Heart right ventricle (tissue), 16 donors: ENCODE results near the gene OR2F2. TPM values are rescaled to one million over a fixed set of nuclear protein-coding genes. Genes with fewer than 3 reads are reported as not detected.
A peak's percentile ranks its signal among the peaks of the same experiment; 100 is the strongest.

Experiments
- ATAC-seq, 8 donors: fragments of 200-7000 bp; cut with Tn5 transposase; one replicate each; pipeline ENCODE4 v1.9.1; 2020; ENCODE audit warnings: mild to moderate bottlenecking in 8 of 8, moderate library complexity in 8 of 8, moderate number of reproducible peaks in 1 of 8
- DNase-seq, 2 donors: peaks; one replicate each; pipeline ENCODE4 v3.0.0-alpha.2; 2020
- H3K27ac ChIP-seq, 10 donors: fragments of 200-600 bp; sonication (generic) in 2 of 10; one replicate each; pipeline versions ENCODE4 v1.5.0 to v1.8.0; 2020 to 2022; ENCODE audit warnings: mild to moderate bottlenecking in 3 of 10
- H3K27me3 ChIP-seq, 7 donors: fragments of 200-600 bp; one replicate each; pipeline ENCODE4 v1.8.0; 2021 to 2022; ENCODE audit warnings: mild to moderate bottlenecking in 2 of 7
- H3K36me3 ChIP-seq, 9 donors: fragments of 200-600 bp; sonication (generic) in 1 of 9; one replicate each; pipeline versions ENCODE4 v1.5.0 to v1.8.0; 2020 to 2022; ENCODE audit warnings: mild to moderate bottlenecking in 2 of 9
- H3K4me1 ChIP-seq, 9 donors: fragments of 200-600 bp; sonication (generic) in 1 of 9; one replicate each; pipeline versions ENCODE4 v1.5.0 to v1.8.0; 2020 to 2022; ENCODE audit warnings: mild to moderate bottlenecking in 4 of 9
- H3K4me3 ChIP-seq, 10 donors: fragments of 200-600 bp; sonication (generic) in 2 of 10; one replicate each; pipeline versions ENCODE4 v1.5.0 to v1.8.0; 2020 to 2022; ENCODE audit warnings: mild to moderate bottlenecking in 7 of 10, moderate library complexity in 2 of 10
- H3K9me3 ChIP-seq, 11 donors: fragments of 200-600 bp in 10 of 11; sonication (generic) in 2 of 11; one replicate each; pipeline versions ENCODE4 v1.5.0 to v1.8.0; 2013 to 2022; ENCODE audit warnings: mild to moderate bottlenecking in 2 of 11, control low read depth in 1 of 11, moderate library complexity in 1 of 11
- CTCF ChIP-seq, 9 donors: fragments of 200-600 bp; sonication (generic) in 2 of 9; IDR thresholded peaks; one replicate each; pipeline versions ENCODE4 v1.5.0 to v1.8.0; 2021 to 2022; ENCODE audit warnings: antibody characterized with exemption in 9 of 9, mild to moderate bottlenecking in 5 of 9, moderate library complexity in 1 of 9
- WGBS, 2 donors: extraction: QIAGEN DNeasy Blood & Tissue Kit; methylation state at CpG; one replicate each; pipeline ENCODE4 v1.1.7; 2013; ENCODE audit warnings: inconsistent platforms in 1 of 2; 5-methylcytosine and 5-hydroxymethylcytosine counted together
- intact Hi-C, 10 donors: fragments of 100-400 bp; cut with DNase I; formaldehyde crosslinking; loops; one replicate each; pipeline versions ENCODE4 v1.11.1 to v1.14.2; 2022
- polyA plus RNA-seq, 2 donors: library from polyadenylated mRNA; stranded (reverse); fragments of 200-250 nt; gene quantifications; one replicate each; pipeline ENCODE4 v1.2.3, GENCODE V29; 2013
- total RNA-seq, 10 donors: library from RNA; stranded (reverse); fragmentation: NEBNext Ultra II Directional in 3 of 10; extraction: Animal tissue kit (Norgen Biotek cat#: 25700) in 3 of 10; gene quantifications; one replicate each; pipeline versions ENCODE4 v1.2.1 to v1.2.4, GENCODE V29; 2021 to 2023
- donor health status: Arrhythmogenic right ventricular cardiomyopathy.
- donor health status: ischemic (EF 13 %, LVEDD 7.1; RV severe dilation, severe dysfunction).
- donor health status: healthy with polysubstance abuse.
- donor health status: DM: no; HTN: yes; CAD: no.
- donor health status: DM: no; HTN: no; CAD: no.
- donor health status: ischemic (EF 25% LVEDD 6.9; RV normal size, moderate dysfunction).
- donor health status: ischemic (EF 25% LVEDD 5.7; RV mildly dilated, moderate dysfunction).
- donor health status: healthy.
- donor health status: DM: yes; HTN: yes; CAD: no.
- donor health status: Ischemic cardiomyopathy.
- donor health status: ischemic (EF 35%, LVEDD 5.7; RV mildly dilated, moderate dysfunction).
- donor health status: nonischemic (EF 11% LVEDD 7.7; RV severe dilation, severe dysfunction).
- donor health status: DM: yes; HTN: yes; CAD: no.
- donor health status: PGD.
- donor health status: ischemic (EF 29% LVEDD 5.4; RV normal size, mild dysfunction).
- donor health status: nonischemic (EF 23%, LVEDD 6.1; RV moderate dilation, normal function).

OR2F2 gene
- total and polyA plus RNA-seq, 12 donors: not detected

- Histone ChIP-seq H3K27ac (no peak overlapping the region), H3K4me1 (peaks cover 0 to 6% (median 0%) of the 10 kb centered on the region in 9 donors), H3K36me3 (peaks cover 0 to 24% (median 0%) of the 10 kb centered on the region in 9 donors), H3K9me3 (peaks cover 0 to 54% (median 14%) of the 10 kb centered on the region in 11 donors), H3K4me3 (no peak overlapping the region), H3K27me3 (no peaks in the 10 kb centered on the region)
- 97 to 99% methylated on average over 2 of the region's 2 CpGs for WGBS, 2 donors
- intact Hi-C loops: no loop called here
- ATAC-seq (no peak), DNase-seq (no peak)
- no peak for TF ChIP-seq CTCF (IDR thresholded peaks at IDR 0.05)
These were observed 44.5 kb upstream of the OR2F2 start for GRCh38 chr7:143890558-143890957.

GRCh38 chr7:143891457-143891856, 43.6 kb upstream of the OR2F2 start:
- no peak for TF ChIP-seq CTCF (IDR thresholded peaks at IDR 0.05)
- no peak overlapping the region for H3K27ac ChIP-seq
- DNase-seq: no peak
- ATAC-seq: no peak
- intact Hi-C loops: no loop called here
- no peak overlapping the region for H3K4me3 ChIP-seq
- no peaks in the 10 kb centered on the region for H3K27me3 ChIP-seq
- peaks cover 0 to 24% (median 0%) of the 10 kb centered on the region in 9 donors for H3K36me3 ChIP-seq
- peaks cover 0 to 8% (median 0%) of the 10 kb centered on the region in 9 donors for H3K4me1 ChIP-seq
- WGBS, 2 donors: 65 to 85% methylated on average over 2 of the region's 2 CpGs
- peaks cover 0 to 54% (median 14%) of the 10 kb centered on the region in 11 donors for H3K9me3 ChIP-seq

DNA sequence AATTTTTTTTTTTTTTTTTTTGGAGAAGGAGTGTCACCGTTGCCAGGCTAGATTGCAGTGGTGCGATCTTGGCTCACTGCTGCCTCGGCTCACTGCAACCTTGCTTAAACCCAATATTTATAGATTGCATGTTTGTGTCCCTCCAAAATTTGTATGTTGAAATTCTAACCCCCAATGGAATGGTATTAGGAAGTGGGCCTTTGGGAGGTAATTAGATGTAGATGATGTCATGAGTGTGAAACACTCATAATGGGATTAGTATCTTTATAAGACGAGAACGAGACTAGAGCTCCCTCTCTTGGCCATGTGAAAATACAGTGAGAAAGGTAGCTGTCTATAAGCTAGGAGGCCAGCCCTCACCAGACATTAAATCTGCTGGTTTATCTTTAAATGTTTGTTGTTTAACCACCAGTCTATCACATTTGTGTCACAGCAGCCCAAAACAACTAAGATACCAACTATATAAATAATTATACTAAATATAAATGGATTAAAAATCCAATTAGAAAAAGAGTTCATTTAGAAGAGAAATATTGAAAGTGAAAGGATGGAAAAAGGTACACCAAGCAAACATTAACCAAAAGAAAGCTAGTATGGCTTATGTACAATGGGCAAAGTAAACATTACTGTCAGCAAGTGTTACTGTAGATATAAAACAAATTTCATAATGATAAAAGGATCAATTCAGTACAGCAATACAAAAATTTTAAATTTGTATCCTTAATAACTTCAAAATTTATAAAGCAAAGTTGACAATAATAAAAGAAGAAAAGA, 42.3 kb upstream of the OR2F2 start:
- H3K27ac ChIP-seq: no peak overlapping the region
- H3K4me1 ChIP-seq: peaks cover 0 to 9% (median 0%) of the 10 kb centered on the region in 9 donors
- intact Hi-C loops: no loop called here
- no peak overlapping the region for H3K4me3 ChIP-seq
- peak in 1 of 9 donors; percentile 28 for TF ChIP-seq CTCF (IDR thresholded peaks at IDR 0.05)
- peaks cover 0 to 54% (median 14%) of the 10 kb centered on the region in 11 donors for H3K9me3 ChIP-seq
- ATAC-seq: no peak
- DNase-seq: no peak
- 82 to 91% methylated on average over 5 of the region's 5 CpGs for WGBS, 2 donors
- H3K36me3 ChIP-seq: peaks cover 0 to 24% (median 0%) of the 10 kb centered on the region in 9 donors
- no peaks in the 10 kb centered on the region for H3K27me3 ChIP-seq

DNA sequence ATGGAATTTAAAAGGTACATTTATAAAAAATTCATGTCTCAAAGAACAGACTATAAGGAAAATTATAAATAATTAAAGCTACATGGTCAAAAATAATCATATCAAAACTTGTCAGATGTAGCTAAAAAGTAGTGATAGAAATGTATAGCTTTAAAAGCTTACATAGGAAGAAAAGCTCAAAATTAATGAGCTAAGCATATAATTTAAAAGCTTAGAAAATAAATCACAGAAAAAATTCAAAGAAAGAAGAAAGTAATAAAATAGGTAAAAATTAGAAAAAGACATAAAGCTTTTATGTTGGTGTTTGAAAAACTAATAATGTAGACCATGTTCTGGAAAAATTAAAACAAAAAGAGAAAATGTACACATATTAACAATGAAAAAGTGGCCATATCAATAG, 38.4 kb upstream of the OR2F2 start:
- H3K27ac ChIP-seq: no peak overlapping the region
- ATAC-seq (no peak), DNase-seq (no peak)
- peaks cover 0 to 7% (median 0%) of the 10 kb centered on the region in 9 donors for H3K36me3 ChIP-seq
- peaks cover 0 to 24% (median 9%) of the 10 kb centered on the region in 11 donors for H3K9me3 ChIP-seq
- no peak overlapping the region for H3K4me3 ChIP-seq
- TF ChIP-seq CTCF (IDR thresholded peaks at IDR 0.05): no peak
- H3K27me3 ChIP-seq: no peaks in the 10 kb centered on the region
- peaks cover 0 to 32% (median 21%) of the 10 kb centered on the region in 9 donors for H3K4me1 ChIP-seq
- intact Hi-C loops: no loop called here
